NB4 (cell line): ENCODE measurements around the gene SPHK2.

ENCODE experiments used
- DNase-seq: peaks from one replicate; pipeline ENCODE4 v3.0.0; 2010; ENCODE audit warnings: low read depth
- H3K4me3 ChIP-seq: one replicate; pipeline ENCODE4 v1.5.1; 2011; ENCODE audit warnings: mild to moderate bottlenecking, low read depth, low read length, moderate library complexity
- CTCF ChIP-seq: IDR thresholded peaks from one replicate; pipeline ENCODE4 v1.5.1; 2012; ENCODE audit warnings: low read depth, low read length
- MAX ChIP-seq: IDR thresholded peaks from 2 replicates; pipeline ENCODE4 v1.6.1; 2011; ENCODE audit warnings: low read depth, low read length
- MYC ChIP-seq: IDR thresholded peaks from 2 replicates; pipeline ENCODE4 v1.6.1; 2011; ENCODE audit warnings: low read depth, low read length
- POLR2A ChIP-seq: IDR thresholded peaks from 2 replicates; pipeline ENCODE4 v1.6.1; 2011; ENCODE audit warnings: mild to moderate bottlenecking; ENCODE audit not compliant: insufficient read length; ENCODE audit errors: extremely low read depth

Gene SPHK2

GRCh38 chr19:48669903-48670668 is 50.8 kb downstream of the SPHK2 start:
- DNase-seq: no peak
- TF ChIP-seq MAX (no peak), POLR2A (no peak), CTCF (no peak), MYC (no peak)
- no peak overlapping the region for H3K4me3 ChIP-seq

- no peak for TF ChIP-seq POLR2A
- no peak for TF ChIP-seq MYC
- no peak overlapping the region for H3K4me3 ChIP-seq
- no peak for DNase-seq
These were observed 51.6 kb downstream of the SPHK2 start for GRCh38 chr19:48670699-48671445.

GRCh38 chr19:48671446-48671995 is 52.2 kb downstream of the SPHK2 start:
- no peak for TF ChIP-seq MAX
- TF ChIP-seq CTCF: no peak
- TF ChIP-seq MYC: no peak
- no peak for TF ChIP-seq POLR2A
- no peak for DNase-seq
- H3K4me3 ChIP-seq: no peak overlapping the region

- H3K4me3 ChIP-seq: no peak within 1 kb of the TSS
- no peak for TF ChIP-seq CTCF
- TF ChIP-seq MAX: no peak
- no peak for TF ChIP-seq POLR2A
- no peak for TF ChIP-seq MYC
- DNase-seq: no peak
These were observed 53.7 kb downstream of the SPHK2 start, which contains the start of gene NTN5 for GRCh38 chr19:48672994-48673393. Gene NTN5 (minus strand): TSS chr19:48673017. CDS start chr19:48670986, 2,031 bp downstream.

GRCh38 chr19:48673436-48674100 is 54.3 kb downstream of the SPHK2 start:
- TF ChIP-seq MYC (no peak), POLR2A (no peak), MAX (no peak), CTCF (no peak)
- no peak for DNase-seq
- no peak overlapping the region for H3K4me3 ChIP-seq

GRCh38 chr19:48674216-48674809 is 55.0 kb downstream of the SPHK2 start:
- DNase-seq: no peak
- TF ChIP-seq POLR2A (no peak), MAX (no peak), CTCF (no peak), MYC (no peak)
- no peak overlapping the region for H3K4me3 ChIP-seq
